Activated B cell treated with CpG ODN at 0.5 μM for 24 hours (primary cell): ENCODE results near the gene ATP8A2. TPM values are rescaled to one million over a fixed set of nuclear protein-coding genes. Genes with fewer than 3 reads are reported as not detected.

Source experiments
- ATAC-seq: fragments of 200-7000 bp; cut with Tn5 transposase; one replicate; pipeline ENCODE4 v1.10.0; 2021; ENCODE audit warnings: low read depth, mild to moderate bottlenecking, moderate library complexity
- CTCF ChIA-PET: fragments of 350-600 bp; sonication (Branson Sonifier 250); formaldehyde crosslinking; loops from one replicate; lab custom pipeline; 2021; ENCODE audit warnings: antibody characterized with exemption; lab: Charles Lee
- POLR2A ChIA-PET: fragments of 350-600 bp; sonication (Branson Sonifier 250); formaldehyde crosslinking; loops from one replicate; lab custom pipeline; 2021; ENCODE audit warnings: antibody characterized with exemption; lab: Charles Lee
- DNase-seq: peaks from one replicate; pipeline ENCODE4 v3.0.0; 2022
- H3K27ac Mint-ChIP-seq: one replicate; pipeline ENCODE4 v1.8.0; 2020; ENCODE audit warnings: mixed read lengths
- H3K27me3 Mint-ChIP-seq: one replicate; pipeline ENCODE4 v1.8.0; 2021; ENCODE audit warnings: mixed read lengths
- H3K36me3 Mint-ChIP-seq: one replicate; pipeline ENCODE4 v1.8.0; 2021; ENCODE audit warnings: low read depth, mixed read lengths
- H3K4me1 Mint-ChIP-seq: one replicate; pipeline ENCODE4 v1.8.0; 2021; ENCODE audit warnings: mixed read lengths
- H3K4me3 Mint-ChIP-seq: one replicate; pipeline ENCODE4 v1.8.0; 2020; ENCODE audit warnings: mild to moderate bottlenecking, mixed read lengths
- H3K9me3 Mint-ChIP-seq: one replicate; pipeline ENCODE4 v1.8.0; 2020; ENCODE audit warnings: mixed read lengths
- CTCF ChIP-seq: fragments of 200-600 bp; IDR thresholded peaks from one replicate; pipeline ENCODE4 v1.8.0; 2022; ENCODE audit warnings: antibody characterized with exemption, mild to moderate bottlenecking
- intact Hi-C: fragments of 100-400 bp; cut with micrococcal nuclease; formaldehyde crosslinking; loops from one replicate; pipeline ENCODE4 v1.15.1; 2024
- total RNA-seq: library from RNA; stranded (reverse); gene quantifications from 2 replicates; pipeline ENCODE4 v1.2.3, GENCODE V29; 2022

Gene ATP8A2
- total RNA-seq, 1 donor from 2014 or later = not detected

DNA sequence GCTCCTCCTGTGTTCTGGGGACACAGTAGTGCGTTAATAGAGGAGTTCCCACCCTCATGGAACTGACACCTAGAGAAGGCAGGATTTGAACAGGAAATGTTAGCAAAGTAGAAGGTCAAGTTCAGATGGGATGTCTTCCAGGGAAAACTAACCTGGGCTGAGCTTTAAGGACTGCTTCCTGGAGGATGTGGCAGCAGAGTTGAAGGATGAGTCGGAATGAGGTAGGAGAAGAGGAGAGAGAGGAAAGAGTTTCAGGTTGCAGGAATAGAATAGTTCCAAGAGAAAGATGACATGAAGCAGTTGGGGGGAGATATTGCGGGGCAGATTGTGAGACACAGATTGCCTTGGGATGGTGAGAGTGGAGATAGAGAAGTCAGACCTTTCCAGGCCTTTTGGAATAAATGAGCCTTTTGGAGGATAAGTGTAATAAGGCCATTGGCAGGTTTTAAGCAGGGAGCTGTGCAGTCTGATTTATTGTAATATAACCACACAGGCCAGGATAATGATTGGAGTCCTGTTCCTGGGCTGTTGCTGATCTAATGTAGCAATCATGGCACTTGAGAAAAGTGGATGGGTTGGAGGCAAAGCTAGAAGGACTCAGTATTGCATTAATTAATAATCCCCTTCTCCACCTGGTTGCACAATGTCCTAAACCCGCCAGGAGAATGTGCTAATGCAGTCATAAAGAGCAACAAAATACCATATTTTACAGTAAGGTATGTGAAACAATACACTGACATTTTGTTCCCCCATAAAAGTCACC is 474.6 kb downstream of the ATP8A2 start:
- CTCF ChIA-PET = no interaction called here
- H3K27ac Mint-ChIP-seq = no peak overlapping the region

GRCh38 chr13:25847145-25847544 is 475.4 kb downstream of the ATP8A2 start:
- intact Hi-C loops = no loop called here
- POLR2A ChIA-PET = no interaction called here
- no peak overlapping the region for H3K27ac Mint-ChIP-seq
- no peak for DNase-seq
- no peaks in the 10 kb centered on the region for H3K36me3 Mint-ChIP-seq
- H3K4me1 Mint-ChIP-seq = peaks cover 25% of the 10 kb centered on the region
- ATAC-seq = no peak
- no peak for TF ChIP-seq CTCF
- H3K4me3 Mint-ChIP-seq = no peak overlapping the region
- CTCF ChIA-PET = no interaction called here
- H3K27me3 Mint-ChIP-seq = peaks cover 3% of the 10 kb centered on the region
- no peaks in the 10 kb centered on the region for H3K9me3 Mint-ChIP-seq

More for the DNA sequence above, 474.6 kb downstream of the ATP8A2 start:
- intact Hi-C loops = no loop called here
- peaks cover 5% of the 10 kb centered on the region for H3K27me3 Mint-ChIP-seq
- DNase-seq = no peak
- no peak for ATAC-seq
- H3K4me3 Mint-ChIP-seq = no peak overlapping the region
- peaks cover 3% of the 10 kb centered on the region for H3K9me3 Mint-ChIP-seq
- peaks cover 25% of the 10 kb centered on the region for H3K4me1 Mint-ChIP-seq
- H3K36me3 Mint-ChIP-seq = no peaks in the 10 kb centered on the region
- POLR2A ChIA-PET = no interaction called here
- TF ChIP-seq CTCF = no peak

DNA sequence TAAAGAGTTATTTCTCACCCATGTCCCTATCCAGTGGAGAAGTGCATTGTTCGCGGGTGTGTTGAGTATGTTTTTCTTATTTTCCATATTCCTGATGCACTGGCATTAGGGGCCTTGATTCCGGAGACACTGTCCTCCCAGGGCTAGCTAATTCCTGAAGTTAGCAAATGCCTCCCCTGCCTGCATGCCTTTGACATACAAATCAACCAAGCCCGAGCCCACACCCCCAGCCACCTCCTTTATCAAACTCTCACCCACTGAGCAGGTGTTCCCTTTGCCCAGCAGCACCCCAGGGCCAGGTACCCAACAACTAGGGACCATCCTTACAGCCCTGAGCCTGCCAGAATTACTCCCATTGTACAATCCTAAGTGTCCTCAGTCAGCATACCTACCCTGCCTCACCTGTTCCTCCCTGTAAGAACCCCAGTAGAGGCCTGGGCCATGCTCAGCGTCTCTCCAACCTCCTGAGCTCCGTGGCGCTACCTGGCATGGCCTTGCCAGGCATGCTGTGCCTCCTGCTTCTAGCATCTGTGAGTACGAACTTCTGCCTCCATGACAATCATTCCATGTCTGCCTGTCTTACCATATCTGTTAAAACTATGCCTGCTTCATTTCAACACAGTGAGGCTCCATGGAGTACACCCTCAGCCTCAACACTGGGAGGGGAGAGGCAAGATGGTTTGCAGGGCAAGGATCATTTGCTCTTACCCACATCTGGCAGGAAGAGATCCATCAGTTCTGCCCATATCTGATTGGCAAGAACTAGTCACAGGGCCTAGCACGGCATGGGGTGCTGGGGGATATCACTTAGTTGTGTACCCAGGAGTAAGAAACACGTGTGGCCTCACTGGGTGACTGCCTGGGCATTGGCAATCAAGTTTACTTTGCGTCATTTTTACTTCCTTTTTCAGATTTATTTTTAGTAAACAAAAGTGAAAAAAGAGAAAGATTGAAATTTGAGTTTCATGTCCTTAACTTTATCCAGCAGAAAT is 476.2 kb downstream of the ATP8A2 start:
- ATAC-seq (no peak), DNase-seq (no peak)
- Mint-ChIP-seq H3K9me3 (no peaks in the 10 kb centered on the region), H3K36me3 (no peaks in the 10 kb centered on the region), H3K4me3 (no peak overlapping the region), H3K27ac (no peak overlapping the region), H3K27me3 (no peaks in the 10 kb centered on the region), H3K4me1 (peaks cover 25% of the 10 kb centered on the region)
- CTCF ChIA-PET = no interaction called here
- POLR2A ChIA-PET = no interaction called here
- no peak for TF ChIP-seq CTCF
- intact Hi-C loops = no loop called here

GRCh38 chr13:25848812-25849745 is 477.3 kb downstream of the ATP8A2 start:
- no peak overlapping the region for H3K4me3 Mint-ChIP-seq
- CTCF ChIA-PET = no interaction called here
- no peaks in the 10 kb centered on the region for H3K9me3 Mint-ChIP-seq
- H3K4me1 Mint-ChIP-seq = peaks cover 25% of the 10 kb centered on the region
- TF ChIP-seq CTCF = no peak
- no peaks in the 10 kb centered on the region for H3K36me3 Mint-ChIP-seq
- POLR2A ChIA-PET = no interaction called here
- no peak for DNase-seq
- H3K27me3 Mint-ChIP-seq = no peaks in the 10 kb centered on the region
- H3K27ac Mint-ChIP-seq = no peak overlapping the region
- intact Hi-C loops = no loop called here
- no peak for ATAC-seq
